ENCODE data around the gene TENM4. TPM values are rescaled to one million over a fixed set of nuclear protein-coding genes. Genes with fewer than 3 reads are reported as not detected.

Gene TENM4
- total RNA-seq, 4 donors from 2014 or later = 5.5 to 12.3 (median 8.9) TPM

GRCh38 chr11:79352349-79352703 is 88.5 kb downstream of the TENM4 start:
- Histone ChIP-seq H3K27me3 (no peaks in the 10 kb centered on the region), H3K4me3 (no peak overlapping the region), H3K36me3 (no peaks in the 10 kb centered on the region), H3K27ac (no peak overlapping the region), H3K9me3 (no peaks in the 10 kb centered on the region), H3K4me1 (no peaks in the 10 kb centered on the region)
- ATAC-seq = no peak
- 17 to 62% methylated on average over 1 to 3 of the region's 5 CpGs for WGBS, 2 donors (ENCODE audit: low coverage in 1 of 2)
- TF ChIP-seq CTCF (IDR thresholded peaks at IDR 0.05) (no peak), POLR2AphosphoS5 (IDR thresholded peaks at IDR 0.05) (no peak), POLR2A (IDR thresholded peaks at IDR 0.05) (no peak), EP300 (IDR thresholded peaks at IDR 0.05) (no peak)

DNA sequence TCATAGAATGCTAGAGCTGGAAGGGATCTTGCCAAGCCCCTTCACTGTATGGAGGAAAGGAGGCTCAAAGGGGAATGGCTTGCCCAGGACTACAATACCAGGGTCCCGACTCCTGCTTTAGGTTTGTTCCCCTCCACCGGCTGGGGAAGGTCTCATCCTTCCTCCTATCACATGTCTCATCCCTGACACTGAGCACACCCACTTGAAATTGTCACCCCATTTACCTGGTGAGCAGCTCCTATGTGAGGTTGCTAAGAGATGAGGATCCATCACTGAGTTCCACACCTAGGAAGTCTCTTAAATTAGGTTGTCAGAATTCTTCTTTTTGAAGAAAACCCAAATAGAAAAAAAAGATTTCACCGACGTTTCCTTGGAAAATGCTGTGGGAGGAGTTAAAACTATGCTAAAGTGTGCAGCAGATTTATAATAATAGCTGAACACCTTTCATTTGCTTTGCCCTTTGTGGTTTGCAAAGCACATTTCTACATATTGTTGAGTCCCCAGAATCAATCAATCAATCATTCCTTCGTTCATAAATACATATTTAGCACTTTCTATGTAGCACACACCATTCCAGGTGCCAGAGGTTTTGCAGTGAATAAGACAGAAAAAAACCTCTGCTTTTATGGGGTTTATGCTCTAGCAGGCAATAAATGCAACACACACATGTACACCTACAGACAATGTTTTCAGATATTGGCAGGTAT is 91.7 kb downstream of the TENM4 start:
- no peak overlapping the region for H3K4me3 ChIP-seq
- H3K27me3 ChIP-seq = no peaks in the 10 kb centered on the region
- no peak for ATAC-seq
- TF ChIP-seq POLR2AphosphoS5 (IDR thresholded peaks at IDR 0.05) (no peak), EP300 (IDR thresholded peaks at IDR 0.05) (no peak), CTCF (IDR thresholded peaks at IDR 0.05) (no peak), POLR2A (IDR thresholded peaks at IDR 0.05) (no peak)
- no peaks in the 10 kb centered on the region for H3K9me3 ChIP-seq
- no peak overlapping the region for H3K27ac ChIP-seq
- whole genome bisulfite sequencing, 2 donors (ENCODE audit: low coverage in 1 of 2) = 79 to 85% methylated on average over 4 to 5 of the region's 5 CpGs
- no peaks in the 10 kb centered on the region for H3K4me1 ChIP-seq
- no peaks in the 10 kb centered on the region for H3K36me3 ChIP-seq

- H3K9me3 ChIP-seq = no peaks in the 10 kb centered on the region
- no peak for TF ChIP-seq POLR2A (IDR thresholded peaks at IDR 0.05)
- TF ChIP-seq POLR2AphosphoS5 (IDR thresholded peaks at IDR 0.05) = no peak
- no peak for TF ChIP-seq EP300 (IDR thresholded peaks at IDR 0.05)
- no peak for TF ChIP-seq CTCF (IDR thresholded peaks at IDR 0.05)
- no peak overlapping the region for H3K4me3 ChIP-seq
- H3K4me1 ChIP-seq = no peaks in the 10 kb centered on the region
- WGBS, 2 donors (ENCODE audit: low coverage in 1 of 2) = 65 to 75% methylated on average over 8 of the region's 8 CpGs
- no peaks in the 10 kb centered on the region for H3K27me3 ChIP-seq
- H3K36me3 ChIP-seq = no peaks in the 10 kb centered on the region
- no peak for ATAC-seq
- H3K27ac ChIP-seq = no peak overlapping the region
Measured at GRCh38 chr11:79346021-79346420, 94.8 kb downstream of the TENM4 start.

DNA sequence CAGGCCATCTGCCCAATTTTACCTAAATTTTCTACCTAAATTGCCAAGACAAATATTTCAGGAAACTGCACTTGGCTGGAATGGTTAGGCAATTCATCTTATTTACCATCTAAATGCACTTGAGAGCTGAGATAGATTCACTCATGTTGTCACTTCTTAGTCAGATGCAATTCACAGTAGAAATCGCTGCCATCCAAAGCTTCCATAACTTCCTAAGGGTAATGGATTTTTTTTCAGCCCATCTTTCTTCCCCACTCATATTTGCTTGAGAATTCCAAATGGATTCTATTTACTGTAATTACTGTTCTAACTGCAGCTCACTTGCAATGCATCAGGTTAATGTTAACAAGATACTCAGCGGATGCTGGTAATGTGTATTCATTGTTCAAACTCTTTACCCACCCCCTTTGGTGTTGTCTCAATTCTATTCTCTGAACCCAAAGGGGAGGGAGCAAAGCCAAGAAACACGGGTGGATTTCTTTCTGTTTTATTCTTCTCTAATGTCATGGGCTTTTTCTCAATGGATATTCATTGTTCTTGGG is 96.0 kb downstream of the TENM4 start:
- Histone ChIP-seq H3K27me3 (no peaks in the 10 kb centered on the region), H3K27ac (no peak overlapping the region), H3K4me1 (no peaks in the 10 kb centered on the region), H3K4me3 (no peak overlapping the region), H3K9me3 (no peaks in the 10 kb centered on the region), H3K36me3 (no peaks in the 10 kb centered on the region)
- TF ChIP-seq CTCF (IDR thresholded peaks at IDR 0.05) (no peak), POLR2A (IDR thresholded peaks at IDR 0.05) (no peak), EP300 (IDR thresholded peaks at IDR 0.05) (no peak), POLR2AphosphoS5 (IDR thresholded peaks at IDR 0.05) (no peak)
- ATAC-seq = no peak
- 77 to 88% methylated on average over 2 to 3 of the region's 3 CpGs for WGBS, 2 donors (ENCODE audit: low coverage in 1 of 2)

DNA sequence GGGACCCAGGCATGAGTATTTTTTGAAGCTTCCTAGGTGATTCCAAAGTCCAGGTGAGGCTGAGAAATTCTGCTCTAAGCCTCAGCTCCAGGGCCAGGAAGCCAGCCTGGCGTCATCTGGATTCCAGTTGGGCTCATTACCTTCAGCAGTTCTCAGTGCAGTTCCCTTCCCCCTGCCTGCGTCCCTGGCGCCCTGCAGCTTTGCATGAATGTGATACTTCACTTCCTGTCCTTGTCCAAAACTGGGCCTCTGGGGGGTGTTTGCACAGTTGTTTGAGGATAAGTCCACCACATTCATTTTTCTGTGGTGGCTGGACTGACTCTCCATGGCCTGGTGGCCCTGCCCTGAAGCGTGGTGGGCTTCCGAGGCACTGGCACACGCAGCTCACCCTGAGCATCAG is 98.1 kb downstream of the TENM4 start:
- H3K27ac ChIP-seq = no peak overlapping the region
- H3K9me3 ChIP-seq = no peaks in the 10 kb centered on the region
- no peaks in the 10 kb centered on the region for H3K27me3 ChIP-seq
- H3K36me3 ChIP-seq = no peaks in the 10 kb centered on the region
- no peaks in the 10 kb centered on the region for H3K4me1 ChIP-seq
- H3K4me3 ChIP-seq = no peak overlapping the region
- WGBS, 2 donors (ENCODE audit: low coverage in 1 of 2) = 57 to 86% methylated on average over 1 to 6 of the region's 6 CpGs
- TF ChIP-seq POLR2A (IDR thresholded peaks at IDR 0.05) (no peak), CTCF (IDR thresholded peaks at IDR 0.05) (no peak), EP300 (IDR thresholded peaks at IDR 0.05) (no peak), POLR2AphosphoS5 (IDR thresholded peaks at IDR 0.05) (no peak)
- ATAC-seq = no peak
